ENCODE data around the gene PSMB5. TPM values are rescaled to one million over a fixed set of nuclear protein-coding genes. Genes with fewer than 3 reads are reported as not detected.

Gene PSMB5
- total and polyA plus RNA-seq, 9 of the 15 experiments (the other 6 are each of a cell fraction or from before 2014, with no cell fraction given) = 198 to 1,870 (median 269) TPM

GRCh38 chr14:23009939-23010726, 24.6 kb downstream of the PSMB5 start, which contains the start of gene C14orf93 (continued):
- TF ChIP-seq, protein P1, sequence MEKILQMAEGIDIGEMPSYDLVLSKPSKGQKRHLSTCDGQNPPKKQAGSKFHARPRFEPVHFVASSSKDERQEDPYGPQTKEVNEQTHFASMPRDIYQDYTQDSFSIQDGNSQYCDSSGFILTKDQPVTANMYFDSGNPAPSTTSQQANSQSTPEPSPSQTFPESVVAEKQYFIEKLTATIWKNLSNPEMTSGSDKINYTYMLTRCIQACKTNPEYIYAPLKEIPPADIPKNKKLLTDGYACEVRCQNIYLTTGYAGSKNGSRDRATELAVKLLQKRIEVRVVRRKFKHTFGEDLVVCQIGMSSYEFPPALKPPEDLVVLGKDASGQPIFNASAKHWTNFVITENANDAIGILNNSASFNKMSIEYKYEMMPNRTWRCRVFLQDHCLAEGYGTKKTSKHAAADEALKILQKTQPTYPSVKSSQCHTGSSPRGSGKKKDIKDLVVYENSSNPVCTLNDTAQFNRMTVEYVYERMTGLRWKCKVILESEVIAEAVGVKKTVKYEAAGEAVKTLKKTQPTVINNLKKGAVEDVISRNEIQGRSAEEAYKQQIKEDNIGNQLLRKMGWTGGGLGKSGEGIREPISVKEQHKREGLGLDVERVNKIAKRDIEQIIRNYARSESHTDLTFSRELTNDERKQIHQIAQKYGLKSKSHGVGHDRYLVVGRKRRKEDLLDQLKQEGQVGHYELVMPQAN (IDR thresholded peaks at IDR 0.05; ENCODE audit: borderline replicate concordance) = peak; percentile 73; the same call in 1 of the 2 replicates
- TF ChIP-seq ZNF232 (CRISPR knock-in tag; IDR thresholded peaks at IDR 0.05) (no peak), ELF4 (CRISPR knock-in tag; IDR thresholded peaks at IDR 0.05) (0 out of 2 replicates have a peak, but pooled peaks have one; percentile 60), PHF8 (IDR thresholded peaks at IDR 0.05; ENCODE audit: borderline replicate concordance, low read length) (peak; percentile 45; the same call in 1 of the 2 replicates)

DNA sequence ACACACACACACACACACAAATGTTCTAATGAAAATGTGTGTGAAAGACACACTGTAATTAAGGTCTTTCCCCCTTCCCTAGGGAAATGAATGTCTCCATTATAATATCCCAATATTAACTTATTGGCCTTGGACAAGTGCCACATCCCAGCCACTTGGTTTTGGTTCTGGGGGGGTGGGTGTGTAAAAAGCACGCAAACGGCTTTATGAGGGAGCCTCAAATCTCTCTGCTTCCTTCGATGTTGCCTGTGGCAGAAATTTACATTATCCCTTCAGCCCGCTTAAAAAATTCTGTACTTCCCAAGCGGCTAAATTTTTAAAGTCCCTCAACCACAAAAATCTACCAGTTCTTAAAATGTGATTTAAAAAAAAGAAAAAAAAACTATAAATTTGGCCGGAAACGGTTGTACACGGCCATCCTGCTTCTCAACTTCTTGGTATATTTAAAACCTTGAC, 25.2 kb downstream of the PSMB5 start:
- DNase-seq (ENCODE audit: extremely low read depth in 1 of 4, low spot score in 3 of 4) = peak in 1 of 4 experiments; percentile 49
- POLR2A ChIA-PET = interaction anchor here (0.7 to 4.0 kb wide), 4 partner anchors 13 to 243 kb away, joined by 3 to 65 read pairs (median 4); partner anchors contain the start of genes OXA1L and PSMB5
- intact Hi-C loops (cut with micrococcal nuclease) = no loop called here
- no peaks in the 10 kb centered on the region for H4K20me1 ChIP-seq (replicated peaks; ENCODE audit: control insufficient read depth, insufficient read depth, low read length)
- H3K9me1 ChIP-seq (ENCODE audit: control insufficient read depth, insufficient read depth, low read length) = no peaks in the 10 kb centered on the region
- peaks cover 24 to 40% of the 10 kb centered on the region in 2 experiments for H3K4me1 ChIP-seq (replicated peaks in 1 of 2; ENCODE audit: control insufficient read depth in 2 of 2, insufficient read depth in 2 of 2, low read length in 2 of 2)
- H2AFZ ChIP-seq (ENCODE audit: low read depth, low read length) = peak overlapping the region; percentile 75
- peak overlapping the region; percentile 71 to 92; a peak in 3 of 4 replicates for H3K9ac ChIP-seq (ENCODE audit: insufficient read depth in 1 of 2, low read depth in 2 of 2, low read length in 2 of 2)
- peak overlapping the region; percentile 97 for H3K27ac ChIP-seq (ENCODE audit: extremely low read depth, low read depth, low read length)
- no peak for ATAC-seq
- 0% methylated on average over 8 of the region's 8 CpGs for WGBS (ENCODE audit: insufficient coverage, low coverage, missing lambda C conversion rate)
- no peaks in the 10 kb centered on the region for H3K27me3 ChIP-seq (ENCODE audit: control insufficient read depth in 2 of 2, insufficient read depth in 2 of 2, low read length in 2 of 2)
- H3K36me3 ChIP-seq (ENCODE audit: control insufficient read depth, insufficient read depth, low read length) = no peaks in the 10 kb centered on the region
- no peak for FAIRE-seq
- in situ Hi-C loops (cut with MboI) = no loop called here
- CTCF ChIA-PET (ENCODE audit: low intra/inter-chr PET ratio) = no interaction called here
- peak overlapping the region; percentile 84 for H3K4me2 ChIP-seq (ENCODE audit: insufficient read depth, low read length)
- no peaks in the 10 kb centered on the region for H3K9me3 ChIP-seq (replicated peaks; ENCODE audit: control insufficient read depth, insufficient read depth, low read depth, low read length)
- peak overlapping the region; percentile 43 for H3K4me3 ChIP-seq
- H3K79me2 ChIP-seq (ENCODE audit: control insufficient read depth, insufficient read depth, low read length) = peaks cover 43% of the 10 kb centered on the region
- TSS peak; percentile 83 for BruUV-seq (replicated peaks)
- TF ChIP-seq ELF1 (tag; IDR thresholded peaks at IDR 0.05) (peak; percentile 40; the same call in 1 of the 2 replicates), ZNF644 (tag; IDR thresholded peaks at IDR 0.05; ENCODE audit: low read depth) (0 out of 2 replicates have a peak, but pooled peaks have one; percentile 37), MTA1 (IDR thresholded peaks at IDR 0.05; ENCODE audit: borderline replicate concordance) (no peak), NCOA1 (IDR thresholded peaks at IDR 0.05; ENCODE audit: low read depth) (0 out of 2 replicates have a peak, but pooled peaks have one; percentile 10), HBP1 (CRISPR knock-in tag; IDR thresholded peaks at IDR 0.05) (0 out of 2 replicates have a peak, but pooled peaks have one; percentile 42), GABPA (tag; conservative IDR thresholded peaks at IDR 0.05; ENCODE audit: low read depth) (peak; percentile 45; the same call in 1 of the 2 replicates), KDM2B (CRISPR knock-in tag; IDR thresholded peaks at IDR 0.05) (no peak), NBN (IDR thresholded peaks at IDR 0.05; ENCODE audit: low read depth) (peak; percentile 40; the same call in 1 of the 2 replicates)
- TF ChIP-seq, protein P2, sequence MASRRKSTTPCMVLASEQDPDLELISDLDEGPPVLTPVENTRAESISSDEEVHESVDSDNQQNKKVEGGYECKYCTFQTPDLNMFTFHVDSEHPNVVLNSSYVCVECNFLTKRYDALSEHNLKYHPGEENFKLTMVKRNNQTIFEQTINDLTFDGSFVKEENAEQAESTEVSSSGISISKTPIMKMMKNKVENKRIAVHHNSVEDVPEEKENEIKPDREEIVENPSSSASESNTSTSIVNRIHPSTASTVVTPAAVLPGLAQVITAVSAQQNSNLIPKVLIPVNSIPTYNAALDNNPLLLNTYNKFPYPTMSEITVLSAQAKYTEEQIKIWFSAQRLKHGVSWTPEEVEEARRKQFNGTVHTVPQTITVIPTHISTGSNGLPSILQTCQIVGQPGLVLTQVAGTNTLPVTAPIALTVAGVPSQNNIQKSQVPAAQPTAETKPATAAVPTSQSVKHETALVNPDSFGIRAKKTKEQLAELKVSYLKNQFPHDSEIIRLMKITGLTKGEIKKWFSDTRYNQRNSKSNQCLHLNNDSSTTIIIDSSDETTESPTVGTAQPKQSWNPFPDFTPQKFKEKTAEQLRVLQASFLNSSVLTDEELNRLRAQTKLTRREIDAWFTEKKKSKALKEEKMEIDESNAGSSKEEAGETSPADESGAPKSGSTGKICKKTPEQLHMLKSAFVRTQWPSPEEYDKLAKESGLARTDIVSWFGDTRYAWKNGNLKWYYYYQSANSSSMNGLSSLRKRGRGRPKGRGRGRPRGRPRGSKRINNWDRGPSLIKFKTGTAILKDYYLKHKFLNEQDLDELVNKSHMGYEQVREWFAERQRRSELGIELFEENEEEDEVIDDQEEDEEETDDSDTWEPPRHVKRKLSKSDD (conservative IDR thresholded peaks at IDR 0.05; ENCODE audit: low read length) = no peak
